ENCODE results near the gene EPS15. TPM values are rescaled to one million over a fixed set of nuclear protein-coding genes. Genes with fewer than 3 reads are reported as not detected.

Gene EPS15
- total and polyA plus RNA-seq, 2 of the 8 experiments (the other 6 are each of a cell fraction or from before 2014, with no cell fraction given) = 15.9 to 57.2 TPM

DNA sequence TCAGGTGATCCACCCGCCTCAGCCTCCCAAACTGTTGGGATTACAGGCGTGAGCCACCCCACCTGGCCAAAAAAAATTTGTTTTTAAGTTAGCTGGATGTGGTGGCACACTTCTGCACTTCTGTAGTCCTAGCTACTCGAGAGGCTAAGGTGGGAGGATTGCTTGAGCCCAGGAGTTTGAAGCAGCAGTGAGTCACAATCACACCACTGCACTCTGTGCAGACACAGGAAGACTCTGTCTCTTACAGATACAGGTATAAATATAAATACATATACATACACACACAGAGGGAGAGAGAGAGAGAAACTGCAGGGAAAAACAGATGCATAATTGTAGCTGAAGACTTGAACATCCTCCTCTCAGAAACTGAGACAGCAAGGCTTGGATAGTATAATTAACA, 34.8 kb upstream of the EPS15 start:
- H3K56ac ChIP-seq (replicated peaks; ENCODE audit: insufficient read length, low read depth, low read length) = no peak overlapping the region
- ChIA-PET CTCF (ENCODE audit: partially characterized antibody) (no interaction called here), POLR2A (ENCODE audit: partially characterized antibody) (no interaction called here)
- no peak overlapping the region for H2BK15ac ChIP-seq (ENCODE audit: low read length)
- no peak overlapping the region for H3K27ac ChIP-seq (ENCODE audit: low read depth, low read length)
- H3K27me3 ChIP-seq (replicated peaks in 1 of 4; ENCODE audit: control insufficient read depth in 3 of 4, extremely low read depth in 1 of 4, insufficient read depth in 3 of 4, low read length in 3 of 4) = no peaks in the 10 kb centered on the region
- peaks cover 0 to 6% (median 2%) of the 10 kb centered on the region in 4 experiments; a peak in 3 of 7 replicates for H3K4me1 ChIP-seq (replicated peaks in 1 of 4; ENCODE audit: control insufficient read depth in 3 of 4, insufficient read depth in 4 of 4, low read length in 3 of 4)
- H3K23ac ChIP-seq (ENCODE audit: insufficient read length) = no peak overlapping the region
- no peaks in the 10 kb centered on the region for H4K20me1 ChIP-seq (replicated peaks in 1 of 2; ENCODE audit: control insufficient read depth in 1 of 2, insufficient read depth in 2 of 2, low read length in 2 of 2)
- no peak for FAIRE-seq
- no peak overlapping the region for H3K4me2 ChIP-seq (ENCODE audit: insufficient read depth in 1 of 2, low read depth in 2 of 2, low read length in 2 of 2)
- H3K14ac ChIP-seq (ENCODE audit: insufficient read length) = no peak overlapping the region
- H2BK120ac ChIP-seq (replicated peaks; ENCODE audit: low read depth, low read length) = no peak overlapping the region
- no peak overlapping the region for H2BK5ac ChIP-seq (ENCODE audit: low read depth, low read length)
- 71% methylated on average over 3 of the region's 3 CpGs; no CpG with 5 or more reads in 1 of the 2 experiments for WGBS, 2 experiments (ENCODE audit: extremely low coverage in 1 of 2, insufficient coverage in 1 of 2, insufficient read length in 1 of 2, insufficient replicate concordance in 2 of 2, low coverage in 1 of 2, low lambda C conversion rate in 2 of 2, missing lambda C conversion rate in 1 of 2)
- H3K36me3 ChIP-seq (ENCODE audit: control insufficient read depth in 2 of 4, insufficient read depth in 4 of 4, low read length in 3 of 4) = no peaks in the 10 kb centered on the region
- H3K4me3 ChIP-seq (ENCODE audit: extremely low read depth in 1 of 4, insufficient read depth in 2 of 4, low read depth in 3 of 4, low read length in 4 of 4) = no peak overlapping the region
- no peak overlapping the region for H2BK12ac ChIP-seq (ENCODE audit: low read depth, low read length)
- H4K8ac ChIP-seq (ENCODE audit: extremely low read depth, insufficient read depth, low read length) = no peak overlapping the region
- H3K9me3 ChIP-seq (ENCODE audit: insufficient read depth in 2 of 2, low read depth in 1 of 2, low read length in 1 of 2) = no peaks in the 10 kb centered on the region
- H3K9ac ChIP-seq (replicated peaks in 1 of 4; ENCODE audit: extremely low read depth in 1 of 4, low read depth in 3 of 4, low read length in 3 of 4) = no peak overlapping the region
- no peak overlapping the region for H3K18ac ChIP-seq (ENCODE audit: extremely low read depth, low read length)
- H3K79me1 ChIP-seq (ENCODE audit: low read depth, low read length) = no peaks in the 10 kb centered on the region
- H3K23me2 ChIP-seq (ENCODE audit: low read depth, low read length) = no peaks in the 10 kb centered on the region
- H3K4ac ChIP-seq (replicated peaks; ENCODE audit: insufficient read length, low read depth, low read length) = no peak overlapping the region
- no peak for DNase-seq (ENCODE audit: low read depth in 1 of 2, low spot score in 2 of 2)
- H3K79me2 ChIP-seq (ENCODE audit: control insufficient read depth in 1 of 2, insufficient read depth in 2 of 2, low read length in 2 of 2) = no peaks in the 10 kb centered on the region
- H4K5ac ChIP-seq (ENCODE audit: insufficient read length, low read depth, low read length) = no peak overlapping the region
- no peak overlapping the region for H2BK20ac ChIP-seq (ENCODE audit: low read length)
- no peak overlapping the region for H4K91ac ChIP-seq (replicated peaks; ENCODE audit: insufficient read length, low read length)
- H2AFZ ChIP-seq (ENCODE audit: low read length) = no peak overlapping the region
- H2AK5ac ChIP-seq (ENCODE audit: low read depth, low read length) = no peak overlapping the region
- TF ChIP-seq BACH1 (IDR thresholded peaks at IDR 0.05; ENCODE audit: low read length) = no peak

Measured in H1 (cell line).